H1 (cell line): ENCODE measurements around the gene ZNF3. TPM values are rescaled to one million over a fixed set of nuclear protein-coding genes. Genes with fewer than 3 reads are reported as not detected.

Source experiments
- CTCF ChIA-PET: fragments of 300-600 bp; sonication (Branson Sonifier 250); formaldehyde crosslinking; loops from one replicate; lab custom pipeline; 2021; ENCODE audit not compliant: partially characterized antibody; lab: Charles Lee
- POLR2A ChIA-PET: fragments of 300-600 bp; sonication (Branson Sonifier 250); formaldehyde crosslinking; loops from one replicate; lab custom pipeline; 2021; ENCODE audit warnings: inconsistent platforms; ENCODE audit not compliant: partially characterized antibody; lab: Charles Lee
- DNase-seq, 2 experiments: peaks; one replicate each; pipeline versions ENCODE4 v3.0.0 to v3.0.0-alpha.2; 2010 to 2022; ENCODE audit warnings: low spot score in 2 of 2, low read depth in 1 of 2, mixed read lengths in 1 of 2
- FAIRE-seq: peaks from 2 replicates; lab custom pipeline; 2011; peaks lifted over from hg19 to GRCh38; lab: Jason Lieb, UNC
- H2AFZ ChIP-seq: 2 replicates; pipeline ENCODE4 v1.8.1; 2012; ENCODE audit warnings: low read length, inconsistent platforms
- H2AK5ac ChIP-seq: 2 replicates; pipeline ENCODE4 v1.6.1; 2013; ENCODE audit warnings: low read depth, low read length
- H2BK120ac ChIP-seq: replicated peaks from 2 replicates; pipeline ENCODE3; 2013; ENCODE audit warnings: low read depth, low read length, inconsistent platforms
- H2BK12ac ChIP-seq: 2 replicates; pipeline ENCODE4 v1.6.1; 2013; ENCODE audit warnings: low read depth, low read length
- H2BK15ac ChIP-seq: 2 replicates; pipeline ENCODE4 v1.6.1; 2013; ENCODE audit warnings: low read length
- H2BK20ac ChIP-seq: 2 replicates; pipeline ENCODE4 v1.6.1; 2013; ENCODE audit warnings: low read length
- H2BK5ac ChIP-seq: 2 replicates; pipeline ENCODE4 v1.6.1; 2013; ENCODE audit warnings: low read depth, low read length
- H3K14ac ChIP-seq: 2 replicates; pipeline ENCODE4 v1.6.1; 2013; ENCODE audit warnings: inconsistent platforms; ENCODE audit not compliant: insufficient read length
- H3K18ac ChIP-seq: 2 replicates; pipeline ENCODE4 v1.6.1; 2013; ENCODE audit warnings: low read length; ENCODE audit errors: extremely low read depth
- H3K23ac ChIP-seq: 2 replicates; pipeline ENCODE4 v1.6.1; 2013; ENCODE audit warnings: inconsistent platforms; ENCODE audit not compliant: insufficient read length
- H3K23me2 ChIP-seq: 2 replicates; pipeline ENCODE4 v1.6.1; 2013; ENCODE audit warnings: low read depth, low read length
- H3K27ac ChIP-seq: 2 replicates; pipeline ENCODE4 v1.6.1; 2011; ENCODE audit warnings: low read depth, low read length, inconsistent platforms
- H3K27me3 ChIP-seq, 4 experiments: replicated peaks in 1 of 4; 1 replicate in 1 of 4; 2 replicates in 3 of 4; pipeline versions ENCODE4 v1.6.1 to v1.8.1; 2011 to 2013; ENCODE audit warnings: low read length in 3 of 4, mild to moderate bottlenecking in 3 of 4, inconsistent platforms in 2 of 4, mixed read lengths in 2 of 4, moderate library complexity in 1 of 4; ENCODE audit not compliant: control insufficient read depth in 3 of 4, insufficient read depth in 3 of 4; ENCODE audit errors: extremely low read depth in 1 of 4
- H3K36me3 ChIP-seq, 4 experiments: 2 replicates each; pipeline versions ENCODE4 v1.6.1 to v1.8.1; 2011 to 2013; ENCODE audit warnings: mild to moderate bottlenecking in 4 of 4, low read length in 3 of 4, moderate library complexity in 2 of 4, control low read depth in 1 of 4, inconsistent platforms in 1 of 4; ENCODE audit not compliant: insufficient read depth in 4 of 4, control insufficient read depth in 2 of 4
- H3K4ac ChIP-seq: replicated peaks from 2 replicates; pipeline ENCODE3; 2013; ENCODE audit warnings: low read length, low read depth, mixed read lengths, inconsistent platforms; ENCODE audit not compliant: insufficient read length
- H3K4me1 ChIP-seq, 4 experiments: replicated peaks in 1 of 4; 1 replicate in 1 of 4; 2 replicates in 3 of 4; pipeline versions ENCODE4 v1.6.1 to v1.8.1; 2011 to 2013; ENCODE audit warnings: low read length in 3 of 4, inconsistent platforms in 2 of 4, mixed read lengths in 1 of 4; ENCODE audit not compliant: insufficient read depth in 4 of 4, control insufficient read depth in 3 of 4
- H3K4me2 ChIP-seq, 2 experiments: 2 replicates each; pipeline versions ENCODE4 v1.6.1 to v1.8.1; 2011 to 2013; ENCODE audit warnings: low read depth in 2 of 2, low read length in 2 of 2, control low read depth in 1 of 2, inconsistent platforms in 1 of 2, mild to moderate bottlenecking in 1 of 2; ENCODE audit not compliant: insufficient read depth in 1 of 2
- H3K4me3 ChIP-seq, 4 experiments: fragments of 200-600, 300-600 bp in 1 of 4; sonication (generic), shearing (Covaris generic), sonication (Bioruptor Twin) in 1 of 4; 2 replicates each; pipeline versions ENCODE4 v1.5.1 to v1.8.1; 2011 to 2016; ENCODE audit warnings: low read length in 4 of 4, low read depth in 3 of 4, control low read depth in 2 of 4, inconsistent platforms in 2 of 4, mild to moderate bottlenecking in 2 of 4, mixed read lengths in 1 of 4, moderate library complexity in 1 of 4; ENCODE audit not compliant: insufficient read depth in 2 of 4; ENCODE audit errors: extremely low read depth in 1 of 4
- H3K56ac ChIP-seq: replicated peaks from 2 replicates; pipeline ENCODE3; 2013; ENCODE audit warnings: low read depth, mild to moderate bottlenecking, mixed read lengths, low read length, inconsistent platforms; ENCODE audit not compliant: insufficient read length
- H3K79me1 ChIP-seq: 2 replicates; pipeline ENCODE4 v1.6.1; 2013; ENCODE audit warnings: low read depth, low read length, control low read depth
- H3K79me2 ChIP-seq, 2 experiments: 2 replicates each; pipeline versions ENCODE4 v1.6.1 to v1.8.1; 2012 to 2013; ENCODE audit warnings: low read length in 2 of 2, mild to moderate bottlenecking in 2 of 2, inconsistent platforms in 1 of 2; ENCODE audit not compliant: insufficient read depth in 2 of 2, control insufficient read depth in 1 of 2
- H3K9ac ChIP-seq, 4 experiments: replicated peaks in 1 of 4; 1 replicate in 1 of 4; 2 replicates in 3 of 4; pipeline versions ENCODE4 v1.6.1 to v1.8.1; 2011 to 2013; ENCODE audit warnings: low read depth in 3 of 4, low read length in 3 of 4, control low read depth in 2 of 4, mild to moderate bottlenecking in 2 of 4, moderate library complexity in 2 of 4, inconsistent platforms in 1 of 4; ENCODE audit errors: extremely low read depth in 1 of 4
- H3K9me3 ChIP-seq, 2 experiments: 2 replicates each; pipeline versions ENCODE4 v1.6.1 to v1.8.1; 2012 to 2013; ENCODE audit warnings: mild to moderate bottlenecking in 2 of 2, moderate library complexity in 2 of 2, control low read depth in 1 of 2, inconsistent platforms in 1 of 2, low read depth in 1 of 2, low read length in 1 of 2, mixed read lengths in 1 of 2; ENCODE audit not compliant: insufficient read depth in 2 of 2
- H4K20me1 ChIP-seq, 2 experiments: replicated peaks in 1 of 2; 2 replicates each; pipeline versions ENCODE3 to v1.8.1; 2011 to 2013; ENCODE audit warnings: inconsistent platforms in 2 of 2, low read length in 2 of 2, mild to moderate bottlenecking in 1 of 2; ENCODE audit not compliant: insufficient read depth in 2 of 2, control insufficient read depth in 1 of 2
- H4K5ac ChIP-seq: 2 replicates; pipeline ENCODE4 v1.6.1; 2013; ENCODE audit warnings: low read length, low read depth, mixed read lengths, inconsistent platforms; ENCODE audit not compliant: insufficient read length
- H4K8ac ChIP-seq: 2 replicates; pipeline ENCODE4 v1.8.0; 2013; ENCODE audit warnings: mild to moderate bottlenecking, moderate library complexity, low read length, inconsistent platforms; ENCODE audit not compliant: insufficient read depth; ENCODE audit errors: extremely low read depth
- H4K91ac ChIP-seq: replicated peaks from 2 replicates; pipeline ENCODE3; 2013; ENCODE audit warnings: low read length, mixed read lengths, inconsistent platforms; ENCODE audit not compliant: insufficient read length
- CBX8 ChIP-seq: fragments of 300-800, 300-1000 bp; sonication (generic); IDR thresholded peaks from 2 replicates; pipeline ENCODE4 v1.7.1; 2016; ENCODE audit warnings: low read depth, low read length, borderline replicate concordance
- POLR2A ChIP-seq, 2 experiments: IDR thresholded peaks; 1 replicate in 1 of 2; 2 replicates in 1 of 2; pipeline ENCODE4 v1.6.1; 2011; ENCODE audit warnings: low read depth in 2 of 2, low read length in 2 of 2, mild to moderate bottlenecking in 2 of 2; ENCODE audit errors: control extremely low read depth in 1 of 2
- WGBS, 2 experiments: shearing (Covaris generic) in 1 of 2; methylation state at CpG; one replicate each; pipeline versions ENCODE4 v1.1.6 to v1.1.7; 2013 to 2015; ENCODE audit warnings: low lambda C conversion rate in 2 of 2, mixed read lengths in 2 of 2, inconsistent platforms in 1 of 2, low coverage in 1 of 2, missing lambda C conversion rate in 1 of 2; ENCODE audit not compliant: insufficient replicate concordance in 2 of 2, insufficient coverage in 1 of 2, insufficient read length in 1 of 2; ENCODE audit errors: extremely low coverage in 1 of 2, missing lambda C conversion rate in 1 of 2; 5-methylcytosine and 5-hydroxymethylcytosine counted together
- polyA plus RNA-seq, 7 experiments: library from polyadenylated mRNA; depleted of rRNA in 3 of 7; stranded (reverse) in 5 of 7; unstranded in 2 of 7; fragments of >200 nt in 5 of 7; fragments of 200-250 nt in 2 of 7; gene quantifications; 1 replicate in 5 of 7; 2 replicates in 1 of 7; 4 replicates in 1 of 7; pipeline versions ENCODE4 v1.2.1 to v1.2.3, GENCODE V29; 2011 to 2013; ENCODE audit warnings: missing spikeins in 2 of 7, mixed read lengths in 2 of 7
- total RNA-seq: library from RNA; stranded (reverse); fragmentation: NEBNext Ultra II Directional; extraction: Animal tissue kit (Norgen Biotek cat#: 25700); gene quantifications from 2 replicates; pipeline ENCODE4 v1.2.1, GENCODE V29; 2021

ZNF3 gene
- total and polyA plus RNA-seq, 2 of the 8 experiments (the other 6 are each of a cell fraction or from before 2014, with no cell fraction given) = 26.9 to 49.1 TPM

DNA sequence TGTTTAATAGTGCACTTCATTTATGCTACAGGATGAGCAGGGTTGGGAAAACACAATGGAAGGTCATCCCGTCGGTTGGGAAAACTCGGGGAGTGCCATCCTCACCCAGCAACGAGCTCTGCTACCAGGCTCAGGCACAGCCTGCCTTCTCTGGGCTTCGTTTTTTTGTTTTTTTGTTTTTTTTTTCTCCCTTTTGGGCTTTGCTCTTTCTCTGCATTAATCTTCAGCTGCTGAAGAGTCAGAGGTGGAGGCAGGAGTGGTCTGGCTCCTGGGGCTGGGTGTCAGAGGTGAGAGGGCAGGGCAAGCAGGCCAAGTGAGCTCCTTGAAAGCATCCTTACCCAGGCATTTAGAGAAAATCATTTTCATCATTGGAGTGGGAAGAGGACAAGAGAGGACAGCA is 11.5 kb downstream of the ZNF3 start:
- WGBS, 2 experiments = 87% methylated on average over 5 of the region's 5 CpGs; no CpG with 5 or more reads in 1 of the 2 experiments
- H3K4me2 ChIP-seq = no peak overlapping the region
- H3K27me3 ChIP-seq = no peaks in the 10 kb centered on the region; a peak in 1 of 7 replicates
- H3K23me2 ChIP-seq = no peaks in the 10 kb centered on the region
- H4K20me1 ChIP-seq = no peaks in the 10 kb centered on the region
- no peak overlapping the region for H3K27ac ChIP-seq
- no peak overlapping the region for H3K23ac ChIP-seq
- no peak overlapping the region for H3K18ac ChIP-seq
- H3K79me1 ChIP-seq = no peaks in the 10 kb centered on the region; the same call in none of the 2 replicates
- H2BK120ac ChIP-seq = no peak overlapping the region
- peak in 1 of 2 experiments; percentile 21; a peak in 2 of 3 replicates for TF ChIP-seq POLR2A (IDR thresholded peaks at IDR 0.05; ENCODE audit: control extremely low read depth in 1 of 2, low read depth in 2 of 2, low read length in 2 of 2)
- TF ChIP-seq CBX8 = no peak
- peaks cover 49 to 74% (median 62%) of the 10 kb centered on the region in 4 experiments for H3K36me3 ChIP-seq
- no peak overlapping the region for H2BK5ac ChIP-seq
- ChIA-PET CTCF (interaction anchor here (0.6 to 1.1 kb wide), 3 partner anchors 12 to 141 kb away, joined by 3 to 4 read pairs (median 3); partner anchors contain the start of gene GJC3), POLR2A (interaction anchor here (0.9 to 19.6 kb wide), 8 partner anchors 11 to 454 kb away, joined by 3 to 294 read pairs (median 6); partner anchors contain the start of genes COPS6, ZKSCAN1, ZNF3 and ZSCAN21)
- FAIRE-seq (no peak), DNase-seq (no peak)
- H3K4me1 ChIP-seq = no peaks in the 10 kb centered on the region
- no peak overlapping the region for H2AFZ ChIP-seq
- no peak overlapping the region for H2AK5ac ChIP-seq
- H3K9me3 ChIP-seq = peaks cover 57 to 58% of the 10 kb centered on the region in 2 experiments
- H3K9ac ChIP-seq = no peak overlapping the region
- no peak overlapping the region for H3K56ac ChIP-seq
- no peak overlapping the region for H4K5ac ChIP-seq
- no peak overlapping the region for H2BK15ac ChIP-seq
- H2BK12ac ChIP-seq = no peak overlapping the region
- no peak overlapping the region for H3K14ac ChIP-seq
- no peaks in the 10 kb centered on the region for H3K79me2 ChIP-seq
- no peak overlapping the region for H4K91ac ChIP-seq
- H3K4me3 ChIP-seq = no peak overlapping the region
- no peak overlapping the region for H3K4ac ChIP-seq
- no peak overlapping the region for H2BK20ac ChIP-seq
- H4K8ac ChIP-seq = no peak overlapping the region
